HEK293 (cell line): ENCODE measurements around the gene COL15A1.

Experiments
- ATF2 ChIP-seq: fragments of 450-650 bp; formaldehyde crosslinking; IDR thresholded peaks from 2 replicates; pipeline ENCODE4 v1.5.1; 2016; ENCODE audit warnings: missing biosample characterization, missing genetic modification characterization, low read depth
- OVOL3 ChIP-seq: fragments of 450-650 bp; formaldehyde crosslinking; IDR thresholded peaks from 2 replicates; pipeline ENCODE4 v1.5.1; 2016; ENCODE audit warnings: missing biosample characterization, missing genetic modification characterization
- PRDM10 ChIP-seq: fragments of 450-650 bp; formaldehyde crosslinking; IDR thresholded peaks from 2 replicates; pipeline ENCODE4 v1.5.1; 2016; ENCODE audit warnings: missing biosample characterization, missing genetic modification characterization
- ZNF138 ChIP-seq: fragments of 450-650 bp; formaldehyde crosslinking; IDR thresholded peaks from 2 replicates; pipeline ENCODE4 v1.5.1; 2016; ENCODE audit warnings: missing biosample characterization, missing genetic modification characterization, borderline replicate concordance
- ZNF202 ChIP-seq: fragments of 450-650 bp; formaldehyde crosslinking; IDR thresholded peaks from 2 replicates; pipeline ENCODE4 v1.5.1; 2016; ENCODE audit warnings: missing biosample characterization, missing genetic modification characterization, borderline replicate concordance
- ZNF214 ChIP-seq: fragments of 450-650 bp; formaldehyde crosslinking; IDR thresholded peaks from 2 replicates; pipeline ENCODE4 v1.5.1; 2017; ENCODE audit warnings: missing biosample characterization, mild to moderate bottlenecking, missing genetic modification characterization, borderline replicate concordance
- ZNF521 ChIP-seq: fragments of 450-650 bp; formaldehyde crosslinking; IDR thresholded peaks from 2 replicates; pipeline ENCODE4 v1.5.1; 2017; ENCODE audit warnings: missing biosample characterization, mild to moderate bottlenecking, missing genetic modification characterization
- ZNF530 ChIP-seq: fragments of 450-650 bp; formaldehyde crosslinking; IDR thresholded peaks from 2 replicates; pipeline ENCODE4 v1.5.1; 2016; ENCODE audit warnings: low read depth, missing biosample characterization, missing genetic modification characterization
- ZNF555 ChIP-seq: fragments of 450-650 bp; formaldehyde crosslinking; conservative IDR thresholded peaks from 2 replicates; pipeline ENCODE4 v1.5.1; 2017; ENCODE audit warnings: missing biosample characterization, mild to moderate bottlenecking, missing genetic modification characterization, inconsistent platforms
- ZNF558 ChIP-seq: fragments of 450-650 bp; formaldehyde crosslinking; IDR thresholded peaks from 2 replicates; pipeline ENCODE4 v1.5.1; 2016; ENCODE audit warnings: missing biosample characterization, missing genetic modification characterization
- TF ChIP-seq, protein P1 (sequence below): fragments of 450-650 bp; formaldehyde crosslinking; IDR thresholded peaks from 2 replicates; pipeline ENCODE4 v1.5.1; 2016; ENCODE audit warnings: missing biosample characterization, missing genetic modification characterization
- TF ChIP-seq, protein P2 (sequence below): fragments of 450-650 bp; formaldehyde crosslinking; IDR thresholded peaks from 2 replicates; pipeline ENCODE4 v1.5.1; 2016; ENCODE audit warnings: missing biosample characterization, missing genetic modification characterization

DNA sequence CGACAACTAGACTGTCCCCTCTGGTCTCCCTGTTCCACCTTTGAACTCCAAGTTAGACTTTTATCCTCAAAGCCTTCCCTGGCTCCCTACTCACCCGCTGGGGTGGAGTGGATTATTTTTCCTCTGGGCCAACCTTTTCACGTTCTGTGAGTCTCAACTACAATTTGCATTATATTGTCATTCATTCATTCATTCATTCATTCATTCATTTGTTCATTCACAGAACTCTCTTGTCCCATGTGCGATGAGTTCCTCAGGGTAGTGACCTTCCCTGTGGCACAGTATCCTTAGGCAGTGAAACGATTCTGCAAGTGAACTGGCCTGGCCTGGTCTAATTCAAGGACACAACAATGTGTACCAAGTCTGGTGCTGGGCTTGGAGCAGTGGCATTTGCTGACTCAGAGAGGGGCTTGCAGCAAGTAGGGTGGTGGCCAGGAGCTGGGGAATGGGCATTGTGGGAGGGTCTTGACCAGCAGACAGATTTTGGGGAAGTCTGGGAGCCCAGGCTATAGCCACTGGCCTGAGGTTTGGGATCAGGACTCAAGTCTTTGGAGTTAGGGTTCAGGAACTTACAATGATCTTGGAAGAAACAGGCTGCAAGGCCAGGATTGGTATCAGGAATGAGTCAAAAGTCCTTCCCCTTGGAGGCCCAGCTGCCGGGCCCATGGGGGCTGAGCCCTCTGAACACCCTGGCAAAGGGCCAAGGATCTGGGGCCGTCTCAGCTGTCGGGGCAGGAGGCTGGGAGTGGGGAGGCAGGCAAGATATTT is 37.2 kb upstream of the COL15A1 start:
- TF ChIP-seq OVOL3 (tag by site-specific recombination) (no peak), ZNF521 (no peak), ATF2 (tag by site-specific recombination) (no peak), ZNF558 (tag by site-specific recombination) (no peak), ZNF555 (no peak), ZNF214 (tag by site-specific recombination) (no peak), ZNF138 (no peak), ZNF530 (tag by site-specific recombination) (no peak), ZNF202 (tag by site-specific recombination) (no peak), PRDM10 (no peak)
- TF ChIP-seq, protein P1, sequence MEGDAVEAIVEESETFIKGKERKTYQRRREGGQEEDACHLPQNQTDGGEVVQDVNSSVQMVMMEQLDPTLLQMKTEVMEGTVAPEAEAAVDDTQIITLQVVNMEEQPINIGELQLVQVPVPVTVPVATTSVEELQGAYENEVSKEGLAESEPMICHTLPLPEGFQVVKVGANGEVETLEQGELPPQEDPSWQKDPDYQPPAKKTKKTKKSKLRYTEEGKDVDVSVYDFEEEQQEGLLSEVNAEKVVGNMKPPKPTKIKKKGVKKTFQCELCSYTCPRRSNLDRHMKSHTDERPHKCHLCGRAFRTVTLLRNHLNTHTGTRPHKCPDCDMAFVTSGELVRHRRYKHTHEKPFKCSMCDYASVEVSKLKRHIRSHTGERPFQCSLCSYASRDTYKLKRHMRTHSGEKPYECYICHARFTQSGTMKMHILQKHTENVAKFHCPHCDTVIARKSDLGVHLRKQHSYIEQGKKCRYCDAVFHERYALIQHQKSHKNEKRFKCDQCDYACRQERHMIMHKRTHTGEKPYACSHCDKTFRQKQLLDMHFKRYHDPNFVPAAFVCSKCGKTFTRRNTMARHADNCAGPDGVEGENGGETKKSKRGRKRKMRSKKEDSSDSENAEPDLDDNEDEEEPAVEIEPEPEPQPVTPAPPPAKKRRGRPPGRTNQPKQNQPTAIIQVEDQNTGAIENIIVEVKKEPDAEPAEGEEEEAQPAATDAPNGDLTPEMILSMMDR (tag by site-specific recombination) = no peak
- TF ChIP-seq, protein P2, sequence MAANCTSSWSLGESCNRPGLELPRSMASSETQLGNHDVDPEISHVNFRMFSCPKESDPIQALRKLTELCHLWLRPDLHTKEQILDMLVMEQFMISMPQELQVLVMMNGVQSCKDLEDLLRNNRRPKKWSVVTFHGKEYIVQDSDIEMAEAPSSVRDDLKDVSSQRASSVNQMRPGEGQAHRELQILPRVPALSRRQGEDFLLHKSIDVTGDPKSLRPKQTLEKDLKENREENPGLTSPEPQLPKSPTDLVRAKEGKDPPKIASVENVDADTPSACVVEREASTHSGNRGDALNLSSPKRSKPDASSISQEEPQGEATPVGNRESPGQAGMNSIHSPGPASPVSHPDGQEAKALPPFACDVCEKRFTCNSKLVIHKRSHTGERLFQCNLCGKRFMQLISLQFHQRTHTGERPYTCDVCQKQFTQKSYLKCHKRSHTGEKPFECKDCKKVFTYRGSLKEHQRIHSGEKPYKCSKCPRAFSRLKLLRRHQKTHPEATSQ = no peak
